ENCODE results near the gene IGSF9B. TPM values are rescaled to one million over a fixed set of nuclear protein-coding genes. Genes with fewer than 3 reads are reported as not detected.

IGSF9B gene
- total RNA-seq, 1 donor from 2014 or later = 5.5 TPM

DNA sequence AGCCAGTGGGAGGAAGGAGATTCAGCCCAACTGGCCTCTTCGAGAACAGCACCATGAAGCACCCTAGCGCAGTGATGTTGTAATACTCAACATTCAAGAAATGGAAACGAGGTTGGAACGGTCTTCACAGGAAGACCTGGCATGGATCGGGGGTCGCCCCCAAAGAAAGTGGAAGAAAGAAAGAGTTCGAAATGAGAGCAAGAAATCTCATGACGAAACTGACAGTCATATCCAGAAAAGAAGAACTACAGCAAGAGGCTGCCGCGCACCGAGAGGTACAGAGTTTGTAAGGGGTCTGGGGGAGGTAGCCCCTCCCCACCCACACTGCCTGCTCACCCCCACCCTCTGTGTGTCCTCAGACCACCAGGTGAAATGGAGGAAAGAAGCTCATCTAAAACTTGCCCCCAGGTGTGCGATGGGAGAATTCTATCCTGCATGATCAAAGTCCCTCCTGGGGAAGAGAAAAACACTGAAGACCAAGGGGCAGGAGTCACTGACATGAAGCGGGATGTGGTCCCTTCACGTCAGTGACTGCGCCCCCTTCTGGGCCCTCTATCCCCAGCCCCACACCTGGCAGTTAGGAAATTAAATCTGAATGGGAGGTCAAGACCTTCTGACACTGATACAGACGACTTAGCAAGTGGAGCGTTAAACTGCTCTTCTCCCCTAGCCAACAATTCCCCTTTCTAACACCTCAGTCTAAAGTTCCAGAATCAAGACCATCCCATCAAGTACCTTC is 58.6 kb downstream of the IGSF9B start:
- TF ChIP-seq CTCF (IDR thresholded peaks at IDR 0.05) = no peak
- intact Hi-C loops (cut with DNase I) = no loop called here
- Histone ChIP-seq H3K4me1 (no peaks in the 10 kb centered on the region), H3K36me3 (no peaks in the 10 kb centered on the region), H3K4me3 (no peak overlapping the region), H3K9me3 (no peaks in the 10 kb centered on the region), H3K27me3 (ENCODE audit: low read depth) (no peaks in the 10 kb centered on the region), H3K27ac (no peak overlapping the region)
- DNase-seq (peak; percentile 1), ATAC-seq (no peak)

GRCh38 chr11:133897331-133897650 is 59.5 kb downstream of the IGSF9B start:
- ATAC-seq (no peak), DNase-seq (no peak)
- no peaks in the 10 kb centered on the region for H3K4me1 ChIP-seq
- H3K27me3 ChIP-seq (ENCODE audit: low read depth) = no peaks in the 10 kb centered on the region
- no peak overlapping the region for H3K4me3 ChIP-seq
- TF ChIP-seq CTCF (IDR thresholded peaks at IDR 0.05) = no peak
- no peaks in the 10 kb centered on the region for H3K9me3 ChIP-seq
- no peaks in the 10 kb centered on the region for H3K36me3 ChIP-seq
- no peak overlapping the region for H3K27ac ChIP-seq
- intact Hi-C loops (cut with DNase I) = no loop called here

DNA sequence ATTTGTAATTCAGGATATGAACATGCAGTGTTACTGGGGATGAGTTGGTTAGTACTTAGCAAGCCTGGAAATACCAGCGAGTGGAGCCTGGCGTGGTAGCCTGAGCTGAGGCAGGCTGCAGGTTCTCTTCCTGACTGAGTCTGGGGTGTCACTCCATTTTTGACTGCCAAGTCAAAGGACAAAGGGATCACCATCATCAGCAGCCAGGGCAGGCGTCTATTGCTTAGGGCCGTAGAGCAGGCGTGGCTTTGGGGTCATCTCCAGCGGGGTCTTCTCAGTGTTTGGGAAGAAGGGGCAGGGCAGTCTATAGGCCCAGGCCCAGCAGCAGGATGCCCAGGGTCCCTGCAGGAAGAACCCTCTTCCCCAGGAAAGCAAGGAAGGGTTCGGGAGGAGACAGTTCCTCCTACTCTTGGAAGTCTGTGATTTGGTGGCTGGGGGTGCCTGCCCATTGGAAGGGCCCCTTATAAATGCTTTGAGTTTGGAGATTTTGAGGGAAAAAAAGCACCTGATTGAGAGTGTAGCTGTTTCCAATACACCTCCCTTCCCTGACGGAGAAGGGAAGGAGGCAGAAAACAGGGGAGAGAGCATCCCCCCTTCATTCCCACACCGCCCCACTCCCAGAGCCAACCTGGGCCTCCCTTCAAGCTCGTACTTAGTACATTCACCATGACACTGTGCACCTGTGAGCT is 60.0 kb downstream of the IGSF9B start:
- H3K27ac ChIP-seq = no peak overlapping the region
- H3K4me3 ChIP-seq = no peak overlapping the region
- intact Hi-C loops (cut with DNase I) = no loop called here
- no peak for ATAC-seq
- no peak for TF ChIP-seq CTCF (IDR thresholded peaks at IDR 0.05)
- no peaks in the 10 kb centered on the region for H3K4me1 ChIP-seq
- no peaks in the 10 kb centered on the region for H3K36me3 ChIP-seq
- no peak for DNase-seq
- no peaks in the 10 kb centered on the region for H3K9me3 ChIP-seq
- H3K27me3 ChIP-seq (ENCODE audit: low read depth) = no peaks in the 10 kb centered on the region

GRCh38 chr11:133896028-133896427 is 60.7 kb downstream of the IGSF9B start:
- Histone ChIP-seq H3K36me3 (no peaks in the 10 kb centered on the region), H3K9me3 (no peaks in the 10 kb centered on the region), H3K4me3 (no peak overlapping the region), H3K4me1 (no peaks in the 10 kb centered on the region), H3K27me3 (ENCODE audit: low read depth) (no peaks in the 10 kb centered on the region), H3K27ac (no peak overlapping the region)
- no peak for TF ChIP-seq CTCF (IDR thresholded peaks at IDR 0.05)
- ATAC-seq (no peak), DNase-seq (no peak)
- intact Hi-C loops (cut with DNase I) = no loop called here

DNA sequence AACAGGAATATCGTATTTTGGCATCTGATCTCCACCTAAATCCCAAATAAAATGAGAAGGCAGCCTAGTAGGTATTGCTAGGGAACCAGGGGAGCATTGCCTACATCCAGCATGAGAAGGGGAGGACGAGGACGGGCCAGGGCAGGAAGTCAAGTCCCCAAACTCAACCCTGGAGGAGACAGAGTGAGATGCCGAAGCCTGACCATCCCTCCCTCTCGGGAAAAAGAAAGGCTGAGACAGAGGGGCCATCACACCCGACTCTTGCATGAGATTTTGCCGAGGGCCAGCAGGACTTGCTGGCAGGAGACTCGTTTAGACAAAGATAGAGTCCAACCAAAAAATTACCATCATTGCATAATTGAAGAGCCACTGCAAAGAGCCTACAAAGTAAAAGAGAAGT is 61.2 kb downstream of the IGSF9B start:
- intact Hi-C loops (cut with DNase I) = no loop called here
- no peak for TF ChIP-seq CTCF (IDR thresholded peaks at IDR 0.05)
- H3K36me3 ChIP-seq = no peaks in the 10 kb centered on the region
- no peak for DNase-seq
- no peaks in the 10 kb centered on the region for H3K9me3 ChIP-seq
- H3K27ac ChIP-seq = no peak overlapping the region
- H3K27me3 ChIP-seq (ENCODE audit: low read depth) = no peaks in the 10 kb centered on the region
- ATAC-seq = no peak
- no peaks in the 10 kb centered on the region for H3K4me1 ChIP-seq
- H3K4me3 ChIP-seq = no peak overlapping the region

Measured in lower lobe of right lung (tissue), 2 donors.